ENCODE data around the gene PARVA. TPM values are rescaled to one million over a fixed set of nuclear protein-coding genes. Genes with fewer than 3 reads are reported as not detected.
A peak's percentile ranks its signal among the peaks of the same experiment; 100 is the strongest.

PARVA gene
- total and polyA plus RNA-seq, 7 donors: 15.7 to 195 (median 110) TPM

DNA sequence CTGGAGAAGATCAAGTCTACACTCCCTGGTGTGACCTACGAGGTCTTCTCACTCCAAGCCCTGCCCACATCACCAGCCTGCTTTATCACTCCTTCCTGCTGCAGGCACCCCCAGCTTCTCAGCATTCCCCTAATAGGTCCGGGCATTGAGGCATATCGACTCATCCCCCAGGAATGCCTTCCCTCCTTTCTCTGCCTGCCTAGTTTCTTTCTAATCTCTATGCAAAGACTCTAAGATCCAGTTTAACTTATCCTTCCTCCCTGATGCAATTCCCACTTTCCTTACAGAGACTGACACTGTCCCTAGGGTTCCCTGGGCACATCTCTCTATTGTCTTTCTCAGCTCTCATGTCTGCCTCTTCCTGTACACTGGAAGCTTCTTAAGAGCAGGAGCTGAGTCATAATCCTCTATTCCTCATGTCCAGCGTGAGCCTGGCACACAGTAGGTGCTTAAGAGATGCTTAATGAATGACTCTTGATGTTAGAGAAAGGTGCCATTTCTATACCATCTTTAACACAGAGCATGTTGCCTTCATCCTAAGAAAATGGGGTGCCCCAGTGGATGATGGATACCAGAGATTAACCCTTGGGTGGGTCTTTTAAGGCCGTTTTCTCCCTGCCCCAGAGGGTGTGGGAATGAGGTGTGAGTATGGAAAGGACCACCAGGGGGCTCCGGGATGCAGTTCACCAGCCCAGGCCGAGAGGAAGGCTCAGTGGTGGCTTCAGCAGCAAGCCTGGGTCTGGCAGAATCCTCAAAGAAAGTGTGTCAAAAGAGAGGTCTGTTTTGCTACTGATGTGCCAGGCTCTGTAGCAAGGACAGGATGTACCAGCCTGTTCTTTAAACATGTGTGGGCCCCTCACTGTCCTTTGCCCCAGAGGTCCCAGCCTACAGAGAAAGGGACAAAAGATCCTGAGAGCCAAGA lies 34.7 kb downstream of the PARVA start:
- Histone ChIP-seq H3K9me3 (no peaks in the 10 kb centered on the region), H3K27me3 (no peaks in the 10 kb centered on the region), H3K36me3 (no peaks in the 10 kb centered on the region), H3K4me1 (peaks cover 0 to 100% (median 92%) of the 10 kb centered on the region in 4 donors), H3K27ac (peak overlapping the region; percentile 97 to 99 (median 98)), H3K4me3 (no peak overlapping the region)
- WGBS, 2 donors: 39 to 51% methylated on average over 7 of the region's 7 CpGs
- intact Hi-C loops (cut with DNase I): loop anchor here (1.0 to 5.0 kb wide), 8 partner anchors 19 to 483 kb away; no protein-coding TSS in a partner anchor
- TF ChIP-seq EP300 (IDR thresholded peaks at IDR 0.05): peak; percentile 89 to 98 (median 92)
- TF ChIP-seq, protein P1, sequence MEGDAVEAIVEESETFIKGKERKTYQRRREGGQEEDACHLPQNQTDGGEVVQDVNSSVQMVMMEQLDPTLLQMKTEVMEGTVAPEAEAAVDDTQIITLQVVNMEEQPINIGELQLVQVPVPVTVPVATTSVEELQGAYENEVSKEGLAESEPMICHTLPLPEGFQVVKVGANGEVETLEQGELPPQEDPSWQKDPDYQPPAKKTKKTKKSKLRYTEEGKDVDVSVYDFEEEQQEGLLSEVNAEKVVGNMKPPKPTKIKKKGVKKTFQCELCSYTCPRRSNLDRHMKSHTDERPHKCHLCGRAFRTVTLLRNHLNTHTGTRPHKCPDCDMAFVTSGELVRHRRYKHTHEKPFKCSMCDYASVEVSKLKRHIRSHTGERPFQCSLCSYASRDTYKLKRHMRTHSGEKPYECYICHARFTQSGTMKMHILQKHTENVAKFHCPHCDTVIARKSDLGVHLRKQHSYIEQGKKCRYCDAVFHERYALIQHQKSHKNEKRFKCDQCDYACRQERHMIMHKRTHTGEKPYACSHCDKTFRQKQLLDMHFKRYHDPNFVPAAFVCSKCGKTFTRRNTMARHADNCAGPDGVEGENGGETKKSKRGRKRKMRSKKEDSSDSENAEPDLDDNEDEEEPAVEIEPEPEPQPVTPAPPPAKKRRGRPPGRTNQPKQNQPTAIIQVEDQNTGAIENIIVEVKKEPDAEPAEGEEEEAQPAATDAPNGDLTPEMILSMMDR (IDR thresholded peaks at IDR 0.05): peak in 3 of 4 experiments; percentile 75 to 89 (median 82)
- TF ChIP-seq POLR2A (IDR thresholded peaks at IDR 0.05): no peak
- peak; percentile 63 to 85 (median 73) for TF ChIP-seq POLR2AphosphoS5 (IDR thresholded peaks at IDR 0.05)
- peak; percentile 95 for DNase-seq

DNA sequence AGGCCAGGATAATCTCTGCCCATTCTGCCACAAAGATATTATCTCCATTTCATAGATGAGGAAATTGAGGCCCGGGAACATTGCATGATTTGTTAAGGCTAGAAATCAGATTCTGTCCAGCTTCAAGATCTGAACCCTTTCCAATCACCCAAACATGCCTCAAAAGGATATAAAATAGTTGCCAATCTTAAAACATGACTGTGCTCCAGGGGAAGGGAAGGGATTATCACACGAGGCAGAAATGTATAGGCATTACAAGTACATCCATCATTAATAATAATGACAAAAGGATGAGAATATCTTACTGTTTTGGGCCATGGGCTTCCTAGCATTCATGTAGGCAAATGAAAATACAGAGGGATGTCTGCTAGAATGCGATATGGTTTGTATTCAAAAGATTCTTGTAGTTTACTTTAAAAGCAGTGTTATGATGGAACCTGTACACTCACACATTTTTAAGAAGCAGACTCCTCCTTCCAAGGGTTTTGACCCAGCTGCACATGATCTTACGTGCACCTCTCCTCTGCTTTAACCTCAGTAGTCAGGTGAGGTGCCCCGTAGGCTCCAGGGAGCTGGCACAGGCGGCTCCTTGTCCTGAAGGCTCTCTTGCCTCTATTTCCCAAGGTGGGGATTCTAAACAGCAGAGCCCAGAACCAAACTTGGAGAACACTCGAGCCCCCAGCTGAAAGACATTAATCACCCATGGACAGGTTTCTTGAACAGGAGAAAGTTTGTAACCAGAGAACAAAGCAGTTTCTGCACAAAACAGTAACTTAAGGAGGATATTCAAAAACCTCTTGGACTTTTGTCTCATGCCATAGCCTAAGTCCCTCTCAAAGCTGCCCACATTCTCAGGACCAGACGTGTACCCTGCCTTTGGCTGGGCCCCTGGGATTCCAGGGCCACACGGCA lies 36.0 kb downstream of the PARVA start:
- no peak for TF ChIP-seq POLR2AphosphoS5 (IDR thresholded peaks at IDR 0.05)
- TF ChIP-seq EP300 (IDR thresholded peaks at IDR 0.05): peak in 1 of 4 donors; percentile 50
- intact Hi-C loops (cut with DNase I): loop anchor here (1.0 to 5.0 kb wide), 5 partner anchors 44 to 481 kb away; partner anchors contain the start of gene TEAD1
- DNase-seq: no peak
- no peaks in the 10 kb centered on the region for H3K36me3 ChIP-seq
- no peaks in the 10 kb centered on the region for H3K27me3 ChIP-seq
- peak overlapping the region; percentile 97 to 99 (median 98) for H3K27ac ChIP-seq
- no peaks in the 10 kb centered on the region for H3K9me3 ChIP-seq
- no peak overlapping the region for H3K4me3 ChIP-seq
- peaks cover 0 to 100% (median 93%) of the 10 kb centered on the region in 4 donors for H3K4me1 ChIP-seq
- 80 to 84% methylated on average over 9 of the region's 9 CpGs for WGBS, 2 donors

DNA sequence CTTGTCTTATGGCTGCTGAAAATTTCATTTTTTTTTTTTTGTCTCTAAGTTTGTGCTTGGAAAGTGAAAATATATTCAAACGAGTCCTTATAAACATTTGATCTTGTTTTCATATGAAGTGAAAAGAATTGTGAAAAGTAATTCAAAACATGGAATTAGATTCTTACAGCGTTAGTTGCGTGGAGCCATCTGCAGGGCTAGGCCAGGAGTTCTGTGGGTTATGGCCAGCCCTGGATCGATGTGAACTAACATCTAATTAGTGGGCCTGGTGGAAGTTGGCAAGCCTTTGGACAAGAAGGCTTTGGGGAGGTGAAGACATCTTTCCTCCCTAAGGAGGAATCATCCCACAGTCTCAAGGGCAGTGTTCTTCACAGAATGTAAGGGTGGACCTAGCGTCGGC lies 37.2 kb downstream of the PARVA start:
- 78 to 83% methylated on average over 6 of the region's 6 CpGs for WGBS, 2 donors
- Histone ChIP-seq H3K27me3 (no peaks in the 10 kb centered on the region), H3K27ac (peak overlapping the region; percentile 97 to 99 (median 98)), H3K9me3 (no peaks in the 10 kb centered on the region), H3K36me3 (no peaks in the 10 kb centered on the region), H3K4me3 (no peak overlapping the region), H3K4me1 (peaks cover 0 to 100% (median 90%) of the 10 kb centered on the region in 4 donors)
- no peak for DNase-seq
- intact Hi-C loops (cut with DNase I): loop anchor here (5.0 kb wide), 2 partner anchors 43 to 278 kb away; no protein-coding TSS in a partner anchor
- TF ChIP-seq, protein P1 (IDR thresholded peaks at IDR 0.05): no peak
- TF ChIP-seq EP300 (IDR thresholded peaks at IDR 0.05): no peak
- no peak for TF ChIP-seq POLR2AphosphoS5 (IDR thresholded peaks at IDR 0.05)

DNA sequence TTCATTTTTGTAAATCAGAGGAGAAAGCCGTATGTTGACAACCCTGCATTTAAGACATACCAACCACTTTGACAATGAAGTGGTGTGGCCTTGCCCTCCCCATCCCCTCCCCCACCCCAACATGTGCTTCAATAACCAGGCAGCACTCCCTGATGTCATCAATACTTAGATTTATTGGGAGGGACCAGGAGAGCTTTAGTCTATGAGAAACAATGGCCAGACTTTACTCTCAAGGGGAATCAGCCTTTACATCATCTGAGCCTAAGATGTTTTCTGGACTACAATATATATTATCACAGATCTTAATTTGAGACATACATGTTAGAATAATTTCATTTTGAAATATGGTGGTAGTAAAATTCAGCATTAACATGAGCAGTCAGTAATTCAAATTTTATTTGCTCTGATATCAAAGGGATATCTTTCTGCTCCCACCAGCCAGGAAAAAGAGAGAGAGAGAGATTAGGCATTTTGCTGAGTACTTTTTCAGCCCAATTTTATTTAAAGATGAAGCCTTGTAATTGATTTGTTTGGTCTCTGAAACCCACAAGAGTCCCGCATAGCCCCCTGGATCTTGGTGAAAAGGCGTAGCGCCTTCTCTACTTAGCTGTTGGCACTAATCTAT lies 38.1 kb downstream of the PARVA start:
- intact Hi-C loops (cut with DNase I): no loop called here
- Histone ChIP-seq H3K4me3 (no peak overlapping the region), H3K4me1 (peaks cover 0 to 100% (median 86%) of the 10 kb centered on the region in 4 donors), H3K36me3 (no peaks in the 10 kb centered on the region), H3K27ac (peak overlapping the region; percentile 97 to 99 (median 98)), H3K27me3 (no peaks in the 10 kb centered on the region), H3K9me3 (no peaks in the 10 kb centered on the region)
- DNase-seq: no peak
- WGBS, 2 donors: 91 to 97% methylated on average over 4 of the region's 4 CpGs
- no peak for TF ChIP-seq POLR2AphosphoS5 (IDR thresholded peaks at IDR 0.05)
- TF ChIP-seq POLR2A (IDR thresholded peaks at IDR 0.05): no peak
- TF ChIP-seq, protein P1 (IDR thresholded peaks at IDR 0.05): no peak
- TF ChIP-seq EP300 (IDR thresholded peaks at IDR 0.05): no peak

Data from sigmoid colon (tissue), 7 donors.